Neuronal stem cell (in vitro differentiated cells): ENCODE data around the gene MFSD2A.

ENCODE experiments used
- DNase-seq: peaks from one replicate; pipeline ENCODE4 v3.0.0-alpha.2; 2013; ENCODE audit warnings: low spot score
- H2AFZ ChIP-seq: one replicate; pipeline ENCODE4 v1.6.1; 2013; ENCODE audit warnings: mild to moderate bottlenecking, low read length, inconsistent platforms
- H2AK5ac ChIP-seq: 2 replicates; pipeline ENCODE4 v1.6.1; 2013; ENCODE audit warnings: low read depth, mild to moderate bottlenecking, inconsistent platforms, low read length, moderate library complexity, mixed read lengths
- H2BK120ac ChIP-seq: 2 replicates; pipeline ENCODE4 v1.6.1; 2013; ENCODE audit warnings: low read depth, mild to moderate bottlenecking, inconsistent platforms, low read length, moderate library complexity, mixed read lengths
- H2BK12ac ChIP-seq: one replicate; pipeline ENCODE4 v1.6.1; 2013; ENCODE audit warnings: low read length, inconsistent platforms
- H2BK15ac ChIP-seq: 2 replicates; pipeline ENCODE4 v1.6.1; 2013; ENCODE audit warnings: mild to moderate bottlenecking, low read length, inconsistent platforms, mixed read lengths
- H2BK5ac ChIP-seq: one replicate; pipeline ENCODE4 v1.6.1; 2013; ENCODE audit warnings: inconsistent platforms, mild to moderate bottlenecking, low read length, moderate library complexity
- H3K14ac ChIP-seq: one replicate; pipeline ENCODE4 v1.6.1; 2013; ENCODE audit warnings: low read length, inconsistent platforms
- H3K18ac ChIP-seq: 2 replicates; pipeline ENCODE4 v1.6.1; 2013; ENCODE audit warnings: low read length, inconsistent platforms
- H3K23ac ChIP-seq: 2 replicates; pipeline ENCODE4 v1.6.1; 2013; ENCODE audit warnings: low read depth, mild to moderate bottlenecking, mixed read lengths, low read length, inconsistent platforms; ENCODE audit not compliant: poor library complexity
- H3K27ac ChIP-seq: replicated peaks from 3 replicates; pipeline ENCODE4 v1.5.1; 2013; ENCODE audit warnings: low read length, inconsistent platforms
- H3K27me3 ChIP-seq, 3 experiments: 2 replicates each; pipeline ENCODE4 v1.6.1; 2013; ENCODE audit warnings: low read length in 3 of 3, mild to moderate bottlenecking in 2 of 3, inconsistent platforms in 1 of 3, low read depth in 1 of 3, mixed read lengths in 1 of 3, moderate library complexity in 1 of 3; ENCODE audit not compliant: control insufficient read depth in 3 of 3, insufficient read depth in 3 of 3
- H3K36me3 ChIP-seq, 2 donors: replicated peaks in 1 of 2; 2 replicates each; pipeline ENCODE4 v1.6.1; 2013; ENCODE audit warnings: low read length in 2 of 2; ENCODE audit not compliant: control insufficient read depth in 2 of 2, insufficient read depth in 2 of 2
- H3K4ac ChIP-seq: 2 replicates; pipeline ENCODE4 v1.6.1; 2013; ENCODE audit warnings: inconsistent platforms, mild to moderate bottlenecking, low read length, moderate library complexity
- H3K4me1 ChIP-seq, 2 donors: 1 replicate in 1 of 2; 2 replicates in 1 of 2; pipeline ENCODE4 v1.6.1; 2013; ENCODE audit warnings: low read length in 2 of 2, low read depth in 1 of 2; ENCODE audit not compliant: control insufficient read depth in 2 of 2, insufficient read depth in 1 of 2
- H3K4me2 ChIP-seq: one replicate; pipeline ENCODE4 v1.6.1; 2013; ENCODE audit warnings: mild to moderate bottlenecking, low read length, inconsistent platforms; ENCODE audit not compliant: insufficient read depth, poor library complexity, severe bottlenecking
- H3K4me3 ChIP-seq, 2 donors: 2 replicates each; pipeline ENCODE4 v1.5.1; 2013; ENCODE audit warnings: low read length in 2 of 2, mild to moderate bottlenecking in 2 of 2, inconsistent platforms in 1 of 2, moderate library complexity in 1 of 2
- H3K79me1 ChIP-seq: one replicate; pipeline ENCODE4 v1.6.1; 2013; ENCODE audit warnings: low read depth, mild to moderate bottlenecking, inconsistent platforms, low read length, moderate library complexity
- H3K9ac ChIP-seq: one replicate; pipeline ENCODE4 v1.6.1; 2013; ENCODE audit warnings: mild to moderate bottlenecking, low read depth, low read length, inconsistent platforms; ENCODE audit not compliant: poor library complexity
- H3K9me3 ChIP-seq, 2 donors: replicated peaks in 1 of 2; 2 replicates each; pipeline versions ENCODE3 to v1.6.1; 2013; ENCODE audit warnings: low read length in 2 of 2, mild to moderate bottlenecking in 2 of 2, inconsistent platforms in 1 of 2, low read depth in 1 of 2, mixed read lengths in 1 of 2, moderate library complexity in 1 of 2; ENCODE audit not compliant: control insufficient read depth in 2 of 2, insufficient read depth in 1 of 2
- H4K8ac ChIP-seq: one replicate; pipeline ENCODE4 v1.6.1; 2013; ENCODE audit warnings: low read depth, mild to moderate bottlenecking, inconsistent platforms, low read length, moderate library complexity
- H4K91ac ChIP-seq: one replicate; pipeline ENCODE4 v1.6.1; 2013; ENCODE audit warnings: low read length, low read depth, mild to moderate bottlenecking, inconsistent platforms; ENCODE audit not compliant: poor library complexity
- WGBS, 2 donors: extraction: QIAGEN DNeasy Blood & Tissue Kit; methylation state at CpG; one replicate each; pipeline ENCODE4 v1.1.7; 2013; ENCODE audit warnings: missing lambda C conversion rate in 2 of 2, mixed read lengths in 1 of 2; ENCODE audit not compliant: insufficient read length in 2 of 2, insufficient replicate concordance in 1 of 2; ENCODE audit errors: extremely low coverage in 2 of 2; 5-methylcytosine and 5-hydroxymethylcytosine counted together

Gene MFSD2A

GRCh38 chr1:39936724-39937491 lies 18.0 kb upstream of the MFSD2A start:
- no peaks in the 10 kb centered on the region for H3K79me1 ChIP-seq

GRCh38 chr1:39938856-39939255 lies 16.1 kb upstream of the MFSD2A start:
- no peak overlapping the region for H4K8ac ChIP-seq
- no peak overlapping the region for H3K4me2 ChIP-seq
- peaks cover 0 to 19% (median 0%) of the 10 kb centered on the region in 3 experiments for H3K27me3 ChIP-seq
- no peaks in the 10 kb centered on the region for H3K79me1 ChIP-seq
- no peak overlapping the region for H3K14ac ChIP-seq
- no peak overlapping the region for H2BK120ac ChIP-seq
- no peak overlapping the region for H2BK15ac ChIP-seq
- H3K36me3 ChIP-seq = no peaks in the 10 kb centered on the region
- no peak overlapping the region for H3K27ac ChIP-seq
- H2AFZ ChIP-seq = no peak overlapping the region
- H3K4ac ChIP-seq = no peak overlapping the region
- no peak overlapping the region for H3K9ac ChIP-seq
- DNase-seq = no peak
- WGBS, 2 donors = no CpG with 5 or more reads among the region's 8 CpGs
- H3K4me3 ChIP-seq = no peak overlapping the region
- peak overlapping the region; percentile 17 for H3K18ac ChIP-seq
- H3K23ac ChIP-seq = no peak overlapping the region
- H2BK5ac ChIP-seq = no peak overlapping the region
- no peaks in the 10 kb centered on the region for H3K4me1 ChIP-seq
- H2BK12ac ChIP-seq = no peak overlapping the region
- no peak overlapping the region for H4K91ac ChIP-seq
- no peak overlapping the region for H2AK5ac ChIP-seq
- H3K9me3 ChIP-seq = peaks cover 0 to 7% of the 10 kb centered on the region in 2 donors

More at GRCh38 chr1:39936724-39937491, 18.0 kb upstream of the MFSD2A start:
- H3K4me3 ChIP-seq = no peak overlapping the region
- peak overlapping the region; percentile 20 for H2AFZ ChIP-seq
- WGBS, 2 donors = no CpG with 5 or more reads among the region's 2 CpGs
- peak overlapping the region; percentile 13 for H3K9ac ChIP-seq
- peak overlapping the region; percentile 34 for H3K18ac ChIP-seq
- H2BK15ac ChIP-seq = no peak overlapping the region
- H3K9me3 ChIP-seq = peaks cover 0 to 7% of the 10 kb centered on the region in 2 donors
- H2BK5ac ChIP-seq = no peak overlapping the region
- H4K8ac ChIP-seq = no peak overlapping the region
- no peak overlapping the region for H3K27ac ChIP-seq
- no peaks in the 10 kb centered on the region for H3K36me3 ChIP-seq
- no peak overlapping the region for H2BK120ac ChIP-seq
- no peak overlapping the region for H3K4me2 ChIP-seq
- peaks cover 0 to 14% (median 0%) of the 10 kb centered on the region in 3 experiments for H3K27me3 ChIP-seq
- no peaks in the 10 kb centered on the region for H3K4me1 ChIP-seq
- H3K23ac ChIP-seq = no peak overlapping the region
- no peak overlapping the region for H3K4ac ChIP-seq
- H2BK12ac ChIP-seq = no peak overlapping the region
- H2AK5ac ChIP-seq = no peak overlapping the region
- no peak overlapping the region for H3K14ac ChIP-seq
- DNase-seq = no peak
- H4K91ac ChIP-seq = no peak overlapping the region

- Histone ChIP-seq H3K14ac (no peak overlapping the region), H3K4me1 (no peaks in the 10 kb centered on the region)
Measured at GRCh38 chr1:39940253-39940652, 14.7 kb upstream of the MFSD2A start.

GRCh38 chr1:39940980-39941871 lies 13.7 kb upstream of the MFSD2A start:
- peak overlapping the region; percentile 27 for H4K91ac ChIP-seq
- DNase-seq = no peak
- peak overlapping the region; percentile 77 for H2BK15ac ChIP-seq

More at GRCh38 chr1:39940253-39940652, 14.7 kb upstream of the MFSD2A start:
- Histone ChIP-seq H3K4ac (no peak overlapping the region), H2BK15ac (no peak overlapping the region), H3K9me3 (peaks cover 0 to 7% of the 10 kb centered on the region in 2 donors), H3K79me1 (no peaks in the 10 kb centered on the region), H2AFZ (no peak overlapping the region), H3K9ac (no peak overlapping the region), H3K18ac (no peak overlapping the region), H3K4me2 (no peak overlapping the region), H3K4me3 (no peak overlapping the region), H2AK5ac (no peak overlapping the region), H3K36me3 (no peaks in the 10 kb centered on the region), H2BK5ac (no peak overlapping the region), H4K8ac (no peak overlapping the region), H3K27me3 (peaks cover 0 to 19% (median 0%) of the 10 kb centered on the region in 3 experiments), H2BK120ac (no peak overlapping the region), H3K27ac (no peak overlapping the region), H3K23ac (peak overlapping the region; percentile 2), H2BK12ac (no peak overlapping the region), H4K91ac (no peak overlapping the region)
- DNase-seq = no peak
- WGBS, 2 donors = no CpG with 5 or more reads among the region's 5 CpGs

More at GRCh38 chr1:39940980-39941871, 13.7 kb upstream of the MFSD2A start:
- Histone ChIP-seq H2AFZ (no peak overlapping the region), H2BK12ac (no peak overlapping the region), H3K4ac (no peak overlapping the region), H3K14ac (no peak overlapping the region), H3K36me3 (no peaks in the 10 kb centered on the region), H3K9me3 (no peaks in the 10 kb centered on the region), H3K4me3 (no peak overlapping the region), H3K9ac (no peak overlapping the region), H2BK120ac (no peak overlapping the region), H4K8ac (no peak overlapping the region), H3K4me2 (no peak overlapping the region), H3K79me1 (no peaks in the 10 kb centered on the region), H3K27ac (no peak overlapping the region), H3K23ac (peak overlapping the region; percentile 2), H2BK5ac (no peak overlapping the region), H3K4me1 (no peaks in the 10 kb centered on the region), H3K18ac (no peak overlapping the region), H3K27me3 (peaks cover 0 to 19% (median 0%) of the 10 kb centered on the region in 3 experiments), H2AK5ac (no peak overlapping the region)
- no CpG with 5 or more reads among the region's 9 CpGs for WGBS, 2 donors
